ENCODE measurements around the gene CCT6B.

CCT6B gene

GRCh38 chr17:34883106-34884000, 77.9 kb downstream of the CCT6B start:
- TF ChIP-seq CTCF (conservative IDR thresholded peaks at IDR 0.05): no peak
- H3K27ac ChIP-seq: no peak overlapping the region

- TF ChIP-seq CTCF (conservative IDR thresholded peaks at IDR 0.05): no peak
- H3K27ac ChIP-seq: no peak overlapping the region
Observed at GRCh38 chr17:34879146-34879545, 82.1 kb downstream of the CCT6B start.
